Right lobe of liver (tissue), 4 donors: ENCODE measurements around the gene FIGNL1.

Experiments
- CTCF ChIP-seq, 4 donors: fragments of 200-600 bp in 3 of 4; fragments of 450-650 bp in 1 of 4; IDR thresholded peaks; one replicate each; pipeline versions ENCODE4 v1.5.1 to v1.8.0; 2016 to 2022; ENCODE audit warnings: antibody characterized with exemption in 4 of 4, mild to moderate bottlenecking in 2 of 4
- POLR2A ChIP-seq: fragments of 450-650 bp; IDR thresholded peaks from one replicate; pipeline ENCODE4 v1.6.1; 2017; ENCODE audit warnings: antibody characterized with exemption, mild to moderate bottlenecking
- donor health status: DM: no; HTN: no; CAD: no.
- donor health status: DM: no; HTN: no; CAD: no.
- donor health status: DM: no; HTN: yes; CAD: no.

DNA sequence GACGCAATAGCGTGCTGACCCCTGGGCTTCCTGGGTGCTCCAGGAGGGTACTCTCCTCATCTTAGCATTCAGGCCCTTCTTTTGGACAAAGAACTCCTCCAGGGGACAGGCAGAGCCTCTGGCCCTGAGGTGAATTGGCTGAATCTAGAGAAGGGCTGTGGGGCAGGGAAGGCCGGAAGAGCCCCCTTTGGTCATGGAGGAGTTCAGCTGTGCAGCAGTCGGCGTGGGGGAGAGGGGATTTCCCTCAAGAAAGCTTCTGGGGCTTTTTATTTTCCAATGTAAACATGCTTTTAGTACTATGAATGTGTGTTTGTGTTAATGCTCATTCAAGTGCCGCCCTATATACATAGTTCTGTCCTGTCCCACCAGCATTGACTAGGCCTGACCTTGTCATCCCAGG, 38.8 kb downstream of the FIGNL1 start:
- TF ChIP-seq CTCF (IDR thresholded peaks at IDR 0.05) (no peak), POLR2A (no peak)
